GM18505 (cell line): ENCODE results near the gene LYSMD4.
"Not testable (repeated sequence)": the region's sequence is repeated elsewhere in the genome, so short reads cannot be mapped to it uniquely, and the experiment has no call there.

Experiments
- ATAC-seq: cut with Tn5 transposase; IDR thresholded peaks from one replicate; pipeline ENCODE4 v1.9.1; 2021; ENCODE audit not compliant: unreplicated experiment
- POLR2A ChIP-seq: IDR thresholded peaks from 4 replicates; pipeline ENCODE4 v1.6.1; 2011; ENCODE audit warnings: borderline replicate concordance; ENCODE audit not compliant: insufficient read depth, insufficient read length; ENCODE audit errors: extremely low read depth

Gene LYSMD4

DNA sequence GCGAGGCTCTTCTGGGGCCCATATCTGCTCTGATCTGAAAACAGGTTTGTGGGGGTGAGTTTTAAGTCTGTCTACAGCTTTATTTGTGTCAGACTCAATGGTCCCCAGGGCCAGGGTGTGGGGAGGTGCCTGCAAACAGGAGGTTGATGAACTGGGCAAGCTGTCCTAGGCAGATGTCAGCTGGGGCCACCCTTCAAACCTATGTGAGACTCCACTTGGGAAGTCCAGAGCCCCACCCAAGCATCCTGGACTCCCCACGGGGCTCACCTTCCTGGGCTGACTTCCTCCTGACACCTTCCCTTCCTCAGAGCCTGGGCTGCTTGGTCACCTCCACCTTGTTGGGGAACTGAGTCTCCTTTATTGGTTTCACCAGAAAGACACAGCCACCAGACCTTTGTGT is 8.6 kb upstream of the LYSMD4 start:
- no peak for TF ChIP-seq POLR2A
- ATAC-seq: no peak

GRCh38 chr15:99738021-99738847 is 5.0 kb upstream of the LYSMD4 start:
- TF ChIP-seq POLR2A: no peak
- ATAC-seq: no peak

DNA sequence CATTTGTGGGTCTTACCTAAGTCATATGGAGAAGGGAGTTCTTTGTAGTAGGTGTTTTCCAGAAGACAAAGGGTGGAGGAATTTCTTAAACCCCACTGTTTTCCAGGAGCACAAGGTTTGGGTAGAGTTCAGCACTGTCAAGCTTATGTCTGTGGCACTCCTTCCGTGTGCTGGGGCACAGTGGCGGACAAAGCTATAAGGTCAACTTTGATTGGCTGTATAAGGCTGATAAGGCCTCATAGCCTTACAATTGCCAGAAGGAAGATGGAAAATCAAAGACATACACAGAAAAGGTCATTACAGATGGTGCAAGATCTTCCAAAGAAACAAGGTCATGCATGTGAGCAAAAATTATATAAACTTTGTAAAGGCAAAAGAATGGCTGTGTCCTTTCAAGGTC is 3.5 kb upstream of the LYSMD4 start:
- no peak for TF ChIP-seq POLR2A
- ATAC-seq: no peak

DNA sequence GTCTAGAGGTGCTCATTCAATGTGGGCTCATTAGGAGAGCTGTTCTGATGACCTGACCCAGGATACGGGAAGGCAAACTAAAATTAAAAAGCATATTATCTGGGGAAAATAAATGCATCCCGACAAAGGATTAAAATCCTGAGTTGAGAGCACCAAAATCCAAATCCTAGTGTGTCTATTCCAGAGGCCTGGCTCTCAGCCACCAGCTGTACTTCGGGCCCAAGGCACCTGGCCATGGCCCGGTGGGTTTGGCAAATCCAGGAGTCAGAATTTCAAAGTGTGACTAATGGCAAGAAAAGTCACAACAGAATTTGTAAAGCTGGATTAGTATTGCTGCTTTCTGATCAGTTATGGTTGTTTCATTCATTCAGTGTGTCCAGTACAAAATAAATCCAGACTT is 2.6 kb upstream of the LYSMD4 start:
- no peak for ATAC-seq
- no peak for TF ChIP-seq POLR2A

- ATAC-seq: no peak
- no peak for TF ChIP-seq POLR2A
Measured at GRCh38 chr15:99734575-99734974, 1.3 kb upstream of the LYSMD4 start.

GRCh38 chr15:99734040-99734291 is 729 bp upstream of the LYSMD4 start:
- not testable (repeated sequence) for ATAC-seq

- peak; percentile 8 for ATAC-seq
- TF ChIP-seq POLR2A: no peak
Measured at GRCh38 chr15:99732751-99733267, 428 bp downstream of the LYSMD4 start.

GRCh38 chr15:99732124-99732750 is 1.0 kb downstream of the LYSMD4 start:
- no peak for ATAC-seq
- no peak for TF ChIP-seq POLR2A

DNA sequence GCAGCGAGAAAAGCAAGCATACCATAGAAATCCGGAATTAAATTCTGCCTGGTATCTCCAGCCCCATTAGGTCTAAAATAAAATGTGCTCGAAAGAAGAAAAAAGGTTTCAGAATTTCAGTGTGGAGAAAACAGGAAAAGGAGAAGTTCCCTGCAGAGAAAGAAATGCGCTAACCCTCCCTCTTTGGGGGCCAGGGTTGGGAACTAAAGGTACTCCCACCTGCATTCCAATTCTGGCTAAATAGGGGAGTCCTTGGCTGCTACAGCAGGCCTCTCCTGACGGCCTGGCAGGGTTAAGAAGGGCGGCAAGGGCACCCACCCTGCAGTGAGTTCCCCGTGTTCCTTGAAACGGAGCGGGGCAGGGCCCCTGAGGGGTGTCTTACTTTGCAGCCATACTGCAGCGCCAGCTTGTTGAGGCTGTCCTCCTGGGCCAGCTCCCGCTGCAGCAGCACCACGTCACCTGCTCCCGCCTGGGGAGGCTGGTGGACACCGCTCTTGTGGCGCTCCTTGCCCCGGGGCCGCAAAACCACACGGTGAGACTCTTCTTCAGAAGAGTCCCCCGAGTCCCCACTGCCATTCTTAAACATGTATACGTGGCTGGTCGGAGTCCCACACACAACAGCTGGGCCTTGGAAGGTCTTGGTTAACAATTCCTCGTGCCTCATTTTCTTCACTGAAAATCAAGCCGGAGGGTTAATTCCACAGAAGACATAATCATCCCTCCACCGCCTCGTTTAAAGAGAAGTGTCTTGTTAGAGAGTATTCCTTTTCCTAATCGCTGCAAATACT is 1.7 kb downstream of the LYSMD4 start:
- no peak for TF ChIP-seq POLR2A
- ATAC-seq: no peak

- ATAC-seq: no peak
- no peak for TF ChIP-seq POLR2A
Measured at GRCh38 chr15:99729920-99730319, 3.3 kb downstream of the LYSMD4 start.

- no peak for ATAC-seq
- no peak for TF ChIP-seq POLR2A
Measured at GRCh38 chr15:99729327-99729726, 3.9 kb downstream of the LYSMD4 start.

- TF ChIP-seq POLR2A: no peak
- no peak for ATAC-seq
Measured at GRCh38 chr15:99728916-99729315, 4.3 kb downstream of the LYSMD4 start.

DNA sequence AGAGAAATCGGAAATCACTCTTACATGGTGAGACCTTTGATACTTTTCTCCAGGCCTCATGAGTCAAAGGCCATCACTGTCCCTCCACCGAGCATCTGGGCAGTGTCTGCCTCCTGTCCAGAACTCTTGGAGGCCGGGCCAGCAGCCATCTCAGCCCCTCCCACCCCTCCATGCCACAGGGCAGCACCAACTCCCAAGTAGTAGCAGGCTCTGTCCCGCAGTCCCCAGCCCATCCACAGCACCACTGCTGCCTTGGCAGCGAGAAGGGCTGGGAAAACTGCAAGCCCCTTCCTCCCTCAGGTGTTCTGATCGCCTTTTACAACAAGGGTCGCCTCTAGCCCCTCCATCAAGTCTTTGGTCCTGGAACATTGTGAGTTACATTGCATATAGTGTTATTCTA is 5.5 kb downstream of the LYSMD4 start:
- ATAC-seq: no peak

DNA sequence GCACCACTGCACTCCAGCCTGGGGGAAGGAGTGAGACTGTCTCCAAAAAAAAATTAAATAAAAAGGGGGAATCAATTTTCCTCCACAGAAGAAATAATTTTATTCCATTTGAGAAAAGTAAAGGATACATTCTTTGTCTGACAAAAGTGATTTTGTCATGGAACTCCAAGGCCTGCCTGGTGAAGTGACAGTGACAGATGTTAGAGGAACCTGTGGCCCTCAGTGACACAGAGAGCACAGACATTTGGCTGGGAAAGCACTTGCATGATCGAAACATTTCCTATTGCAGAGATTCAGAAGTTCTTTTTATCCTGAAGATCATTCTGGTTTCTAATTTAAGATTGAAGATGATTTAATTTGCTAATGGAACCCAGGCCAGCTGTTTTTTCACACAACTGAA is 5.9 kb downstream of the LYSMD4 start:
- no peak for ATAC-seq

More for the DNA sequence above, 5.5 kb downstream of the LYSMD4 start:
- no peak for TF ChIP-seq POLR2A

More for the DNA sequence above, 5.9 kb downstream of the LYSMD4 start:
- no peak for TF ChIP-seq POLR2A
